Measurements from ENCODE around the gene ZNF571.
A peak's percentile ranks its signal among the peaks of the same experiment; 100 is the strongest.

The ZNF571 gene

GRCh38 chr19:37594304-37594981 is at the start of gene ZNF571, which contains the start of gene ZNF540:
Gene ZNF571, minus strand, starts transcription at chr19:37594792. Its CDS starts 8,116 bp downstream, at chr19:37586676.
Gene ZNF540, plus strand, starts transcription at chr19:37594876. Its CDS starts 3,572 bp downstream, at chr19:37598448.
- peak within 1 kb of the TSS; percentile 66 to 74 for H3K4me3 ChIP-seq (ENCODE audit: low read depth in 1 of 2, low read length in 1 of 2)
- H3K9me3 ChIP-seq, result peaks cover 10% of the 10 kb centered on the region
- H3K27me3 ChIP-seq, result peaks cover 16% of the 10 kb centered on the region
- H3K4me1 ChIP-seq (ENCODE audit: control insufficient read depth in 1 of 2, insufficient read depth in 1 of 2, low read depth in 1 of 2, low read length in 1 of 2), result peaks cover 15 to 16% of the 10 kb centered on the region in 2 experiments
- no peak for TF ChIP-seq CTCF (IDR thresholded peaks at IDR 0.05)
- no peaks in the 10 kb centered on the region for H3K36me3 ChIP-seq
- H3K27ac ChIP-seq, result no peak within 1 kb of the TSS

GRCh38 chr19:37635076-37636056 is 40.8 kb upstream of the ZNF571 start:
- TF ChIP-seq CTCF (IDR thresholded peaks at IDR 0.05), result no peak
- Histone ChIP-seq H3K27me3 (no peaks in the 10 kb centered on the region), H3K36me3 (no peaks in the 10 kb centered on the region), H3K9me3 (peaks cover 37% of the 10 kb centered on the region), H3K4me1 (ENCODE audit: control insufficient read depth in 1 of 2, insufficient read depth in 1 of 2, low read depth in 1 of 2, low read length in 1 of 2) (no peaks in the 10 kb centered on the region), H3K27ac (no peak overlapping the region), H3K4me3 (ENCODE audit: low read depth in 1 of 2, low read length in 1 of 2) (no peak overlapping the region)

- Histone ChIP-seq H3K9me3 (peaks cover 10% of the 10 kb centered on the region), H3K36me3 (no peaks in the 10 kb centered on the region), H3K27ac (no peak overlapping the region), H3K4me1 (ENCODE audit: control insufficient read depth in 1 of 2, insufficient read depth in 1 of 2, low read depth in 1 of 2, low read length in 1 of 2) (peaks cover 15 to 16% of the 10 kb centered on the region in 2 experiments), H3K27me3 (peaks cover 16% of the 10 kb centered on the region), H3K4me3 (ENCODE audit: low read depth in 1 of 2, low read length in 1 of 2) (peak overlapping the region; percentile 66 to 74)
- TF ChIP-seq CTCF (IDR thresholded peaks at IDR 0.05), result no peak
Observed at GRCh38 chr19:37594982-37595382, 390 bp upstream of the ZNF571 start.

GRCh38 chr19:37593996-37594303 is 642 bp downstream of the ZNF571 start:
- TF ChIP-seq CTCF (IDR thresholded peaks at IDR 0.05), result no peak
- Histone ChIP-seq H3K27me3 (peaks cover 16% of the 10 kb centered on the region), H3K4me3 (ENCODE audit: low read depth in 1 of 2, low read length in 1 of 2) (peak overlapping the region; percentile 66 to 74), H3K9me3 (peaks cover 11% of the 10 kb centered on the region), H3K36me3 (no peaks in the 10 kb centered on the region), H3K4me1 (ENCODE audit: control insufficient read depth in 1 of 2, insufficient read depth in 1 of 2, low read depth in 1 of 2, low read length in 1 of 2) (peaks cover 15 to 16% of the 10 kb centered on the region in 2 experiments), H3K27ac (no peak overlapping the region)

- TF ChIP-seq CTCF (IDR thresholded peaks at IDR 0.05), result no peak
- Histone ChIP-seq H3K9me3 (peaks cover 22% of the 10 kb centered on the region), H3K36me3 (no peaks in the 10 kb centered on the region), H3K4me3 (ENCODE audit: low read depth in 1 of 2, low read length in 1 of 2) (no peak overlapping the region), H3K4me1 (ENCODE audit: control insufficient read depth in 1 of 2, insufficient read depth in 1 of 2, low read depth in 1 of 2, low read length in 1 of 2) (no peaks in the 10 kb centered on the region), H3K27ac (no peak overlapping the region), H3K27me3 (no peaks in the 10 kb centered on the region)
Observed at GRCh38 chr19:37583340-37583739, 11.3 kb downstream of the ZNF571 start.
